Posterior vena cava (tissue), 2 donors: ENCODE results near the gene CD300LF. TPM values are rescaled to one million over a fixed set of nuclear protein-coding genes. Genes with fewer than 3 reads are reported as not detected.

Source experiments
- DNase-seq: peaks from one replicate; pipeline ENCODE4 v3.0.0-alpha.2; 2020; ENCODE audit warnings: low spot score
- intact Hi-C, 2 donors: fragments of 100-400 bp; cut with DNase I; formaldehyde crosslinking; loops; one replicate each; pipeline versions ENCODE4 v1.14.1 to v1.14.2; 2022 to 2023
- microRNA-seq, 2 donors: library from miRNA; unstranded; fragments of <30 nt; microRNA quantifications; one replicate each; pipeline ENCODE4 v1.2.0, GENCODE V29; 2020 to 2021; ENCODE audit warnings: borderline microRNAs expressed in 2 of 2
- total RNA-seq, 2 donors: library from RNA; stranded (reverse); fragmentation: NEBNext Ultra II Directional; extraction: Animal tissue kit (Norgen Biotek cat#: 25700); gene quantifications; one replicate each; pipeline ENCODE4 v1.2.1, GENCODE V29; 2021
- donor health status: DM: yes; HTN: yes; CAD: no.
- donor health status: DM: yes; HTN: yes; CAD: no.

Gene CD300LF
- total RNA-seq, 2 donors from 2014 or later = 0.48 to 3.1 TPM

DNA sequence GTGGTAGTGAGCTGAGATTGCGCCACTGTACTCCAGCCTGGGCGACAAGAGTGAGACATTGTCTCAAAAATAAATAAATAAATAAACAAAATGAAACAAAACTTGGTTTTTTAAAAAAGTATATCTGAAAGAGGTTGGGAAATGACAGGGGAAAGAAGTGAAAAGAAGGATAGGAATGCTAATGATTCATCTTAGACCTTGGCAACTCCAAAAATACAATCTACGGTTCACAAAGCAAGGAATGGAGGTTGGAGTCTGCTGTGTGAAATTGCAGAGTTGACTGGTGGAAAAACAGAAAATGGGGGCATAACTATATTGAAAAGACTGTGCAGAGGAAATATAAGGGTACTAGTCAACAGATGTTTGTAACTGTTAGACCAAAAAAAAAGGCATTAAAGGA is 49.2 kb downstream of the CD300LF start:
- DNase-seq = no peak
- intact Hi-C loops = no loop called here

DNA sequence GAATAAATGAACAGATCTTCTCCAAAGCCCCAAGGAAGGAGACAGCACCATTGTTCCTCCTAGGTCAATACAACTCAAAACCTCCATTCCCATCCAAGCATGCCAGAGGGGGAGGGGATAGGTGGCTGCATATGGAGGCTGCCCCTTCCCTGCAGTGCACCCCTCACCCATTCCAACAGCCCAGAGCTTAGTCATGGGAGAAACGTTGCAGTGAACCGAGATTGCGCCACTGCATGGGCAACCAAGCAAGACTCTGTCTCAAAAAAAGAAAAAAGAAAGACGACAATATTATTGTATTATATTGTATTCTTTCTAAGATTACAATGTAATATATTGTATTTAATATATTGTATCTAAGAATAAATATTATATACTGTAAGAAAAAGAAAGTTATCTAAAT is 52.8 kb downstream of the CD300LF start:
- intact Hi-C loops = loop anchor here in 1 of 2 donors (10.0 kb wide), 1 partner anchor 195 kb away; the partner anchor contains the start of gene GRIN2C
- no peak for DNase-seq

DNA sequence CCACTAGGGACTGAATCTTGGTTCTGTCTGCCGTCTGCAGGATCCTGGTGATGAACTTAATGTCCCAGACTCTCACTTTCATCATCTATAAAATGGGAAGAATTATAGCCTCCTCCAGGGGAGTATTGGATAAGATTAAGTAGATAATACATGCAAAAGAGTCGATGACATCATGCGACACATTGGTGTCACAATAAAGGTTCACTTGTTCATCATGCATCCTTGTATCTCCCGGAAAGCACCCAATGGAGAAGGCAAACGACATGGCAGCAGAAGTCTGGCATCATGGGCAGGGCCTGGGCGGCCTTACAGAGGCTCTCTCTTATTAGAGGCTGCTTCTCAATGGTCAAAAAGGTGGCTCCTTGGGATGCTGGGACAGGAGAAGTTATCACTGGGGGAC is 54.1 kb downstream of the CD300LF start:
- intact Hi-C loops = loop anchor here in 1 of 2 donors (10.0 kb wide), 1 partner anchor 196 kb away; the partner anchor contains the start of gene GRIN2C
- DNase-seq = no peak

DNA sequence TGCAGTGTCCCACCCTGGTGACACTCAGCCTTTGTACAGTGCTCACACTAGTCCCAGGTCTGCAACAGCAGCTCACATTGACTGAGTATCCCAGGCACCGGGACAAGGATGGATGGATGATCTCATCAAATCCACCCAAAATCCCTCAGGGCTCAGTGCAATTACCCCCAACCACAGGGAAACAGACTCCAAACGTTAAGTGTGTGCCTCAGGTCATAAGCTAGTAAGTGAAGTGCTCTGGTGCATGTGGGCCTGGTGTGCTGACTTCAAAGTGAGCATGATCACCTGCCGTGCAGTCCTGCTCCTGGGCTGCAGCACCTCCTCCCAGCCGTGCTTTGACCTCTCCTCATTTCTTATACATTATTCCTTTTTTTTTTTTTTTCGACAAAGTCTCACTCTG is 58.0 kb downstream of the CD300LF start:
- intact Hi-C loops = loop anchor here in 1 of 2 donors (10.0 kb wide), 1 partner anchor 200 kb away; the partner anchor contains the start of gene GRIN2C
- no peak for DNase-seq

DNA sequence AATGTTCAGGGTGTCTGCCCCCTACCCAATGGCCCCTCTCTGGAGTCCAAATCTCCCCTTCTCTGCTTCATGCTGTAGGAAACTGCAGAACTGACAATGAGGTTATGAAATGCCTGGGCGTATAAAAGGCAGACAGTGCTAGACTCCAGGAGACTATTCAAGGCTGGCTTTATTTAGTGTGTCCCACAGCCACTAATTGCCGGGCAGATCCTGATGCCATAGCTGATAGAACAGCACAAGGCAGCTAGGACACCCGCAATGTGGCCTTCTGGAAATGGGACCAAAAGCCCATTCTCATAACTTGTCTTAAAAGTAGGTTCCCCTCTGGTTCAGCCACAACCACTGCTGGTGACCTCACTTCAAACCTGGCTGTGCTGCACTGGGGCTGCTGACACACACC is 60.7 kb downstream of the CD300LF start:
- no peak for DNase-seq
- intact Hi-C loops = loop anchor here in 1 of 2 donors (10.0 kb wide), 1 partner anchor 203 kb away; the partner anchor contains the start of gene GRIN2C

DNA sequence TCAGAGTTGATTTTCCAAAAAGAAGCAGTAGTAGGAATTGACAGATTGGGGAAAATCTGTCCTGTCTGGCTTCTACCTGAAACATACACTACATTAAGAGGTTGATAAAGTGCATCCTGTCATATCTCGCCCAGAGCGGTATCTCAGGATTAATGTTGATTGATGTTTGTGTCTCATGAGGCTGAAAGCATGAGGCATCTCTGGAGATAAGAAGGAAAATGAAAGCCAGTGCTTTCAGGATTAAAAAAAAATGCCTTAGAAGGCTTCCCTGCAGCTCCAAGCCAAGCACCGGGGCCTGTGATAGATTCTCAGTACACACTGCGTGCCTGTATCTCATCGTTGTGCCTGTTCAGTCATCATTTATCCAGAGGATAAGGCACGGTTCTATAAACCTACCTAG is 62.8 kb downstream of the CD300LF start:
- intact Hi-C loops = loop anchor here in 1 of 2 donors (10.0 kb wide), 1 partner anchor 205 kb away; the partner anchor contains the start of gene GRIN2C
- no peak for DNase-seq

DNA sequence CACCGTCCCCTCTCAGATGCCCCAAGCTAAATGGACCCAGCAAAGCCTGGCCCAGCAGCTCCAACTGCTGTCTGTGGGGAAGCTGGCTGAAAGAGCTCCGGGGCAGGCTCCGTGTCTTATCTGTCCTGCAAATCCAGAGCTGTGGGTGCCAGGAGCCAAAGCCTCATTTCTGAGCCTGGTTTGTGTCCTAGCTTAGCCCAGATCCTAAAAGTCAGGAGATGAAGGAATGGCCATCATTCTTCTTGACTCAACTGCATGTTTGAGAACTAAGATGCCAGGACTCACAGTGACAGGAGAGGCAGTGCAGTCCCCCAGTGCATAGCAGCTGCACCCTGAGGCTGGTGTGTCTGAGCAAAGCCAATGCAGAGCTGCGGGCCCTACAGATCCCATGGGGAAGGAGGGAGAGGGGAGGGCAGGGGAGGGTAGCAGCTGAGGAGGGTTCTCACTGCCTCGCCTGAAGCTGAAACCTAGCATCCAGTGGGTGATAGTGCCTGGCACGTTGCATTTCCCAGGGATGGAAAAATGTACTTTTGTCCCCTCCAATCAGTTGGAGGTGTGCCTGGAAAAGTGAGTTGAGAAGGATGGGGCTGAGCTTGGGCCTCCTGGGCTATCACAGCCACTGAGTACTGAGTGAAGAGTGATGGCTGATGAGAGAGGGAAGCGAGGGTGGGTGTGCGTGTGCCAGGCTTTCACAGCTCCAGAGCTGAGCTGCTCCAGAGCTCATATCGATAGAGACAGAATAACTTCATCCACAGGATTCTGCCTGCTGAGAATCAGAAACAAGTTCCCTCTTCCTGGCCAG is 64.7 kb downstream of the CD300LF start:
- DNase-seq = no peak
- intact Hi-C loops = no loop called here

DNA sequence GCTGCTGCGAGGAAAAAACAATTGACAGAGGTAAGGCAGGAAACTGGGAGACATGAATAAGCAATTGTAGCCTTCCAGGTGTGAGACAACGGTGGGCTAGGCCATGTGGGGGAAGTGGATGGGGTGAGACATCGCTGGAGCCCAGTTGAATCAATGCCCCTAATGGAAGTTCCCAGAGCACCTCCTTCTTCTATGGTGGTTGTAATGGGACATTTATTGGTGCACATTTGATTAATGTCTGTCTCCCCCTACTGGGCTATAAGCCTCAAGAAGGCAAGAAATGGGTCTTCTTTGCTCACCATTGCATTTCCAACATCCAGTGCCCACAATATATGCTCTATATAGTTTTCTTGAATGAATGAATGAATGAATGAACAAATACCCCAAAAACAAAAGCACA is 66.5 kb downstream of the CD300LF start:
- intact Hi-C loops = no loop called here
- no peak for DNase-seq

DNA sequence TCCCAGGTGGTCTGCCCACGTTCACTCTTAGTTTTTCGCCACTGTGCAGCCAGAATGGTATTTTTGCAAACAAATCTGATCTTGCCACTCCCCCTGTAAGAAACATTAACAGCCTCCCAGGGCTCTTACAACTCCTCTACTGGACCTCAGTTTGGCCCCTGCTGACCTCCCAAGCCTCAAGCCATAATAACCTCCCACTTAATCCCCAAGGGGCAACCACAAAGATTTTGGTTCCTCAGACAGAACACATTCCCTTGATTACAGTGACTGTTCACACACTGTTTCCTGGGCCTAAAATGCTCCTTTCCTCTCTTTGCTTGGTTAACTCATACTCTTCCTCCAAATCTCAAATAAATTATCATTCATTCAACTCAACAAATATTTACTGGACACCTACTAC is 67.7 kb downstream of the CD300LF start:
- no peak for DNase-seq
- intact Hi-C loops = no loop called here

DNA sequence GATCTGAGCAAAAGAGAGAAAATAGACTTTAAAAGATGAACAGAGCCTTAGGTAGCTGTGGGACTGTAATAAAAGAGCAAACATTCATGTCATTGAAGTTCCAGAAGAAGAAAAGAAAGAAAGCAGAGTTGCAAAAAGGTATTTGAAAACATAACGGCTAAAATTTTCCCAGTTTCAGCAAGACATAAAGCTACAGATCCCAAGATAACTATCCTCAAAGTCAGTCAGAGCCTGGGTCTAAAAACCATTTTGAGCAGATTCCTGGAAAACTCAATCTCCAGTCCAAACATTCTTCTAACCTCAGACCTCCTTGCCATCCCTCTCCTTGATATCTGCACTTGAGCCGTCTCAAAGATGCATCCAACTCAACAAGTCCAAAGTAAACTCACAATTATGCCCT is 68.3 kb downstream of the CD300LF start:
- no peak for DNase-seq
- intact Hi-C loops = no loop called here

Small RNA genes lying within 50 kb of the gene (microRNA-seq; reads per million reads assigned to microRNA genes)
- gene MIR3615 = 7.3 to 8.4 reads per million in 2 donors

Other genes starting within 250 kb of the CD300LF start
- gene CD300A, start 246.3 kb downstream of the CD300LF start, total RNA-seq = 1 to 10 TPM; 5.9 to 8.5 TPM
- under 1 TPM; 0.23 to 0.62 TPM for gene CD300LB, start 181.4 kb downstream of the CD300LF start, total RNA-seq
- 1 to 10 TPM; 2.1 to 4.7 TPM for gene CD300C, start 166.8 kb downstream of the CD300LF start, total RNA-seq
- 1 to 10 TPM in 1 of 2 donors, not detected in 1; 1.2 TPM for gene CD300H, start 145.4 kb downstream of the CD300LF start, total RNA-seq
- gene CD300LD, start 120.6 kb downstream of the CD300LF start, total RNA-seq = not detected
- gene CD300E, start 89.2 kb downstream of the CD300LF start, total RNA-seq = 1 to 10 TPM; 1.4 to 3.3 TPM
- 1 to 10 TPM; 1.1 to 1.6 TPM for gene RAB37, start 24.3 kb upstream of the CD300LF start, total RNA-seq
- 10 to 100 TPM in 1 of 2 donors, 1 to 10 TPM in 1; 7.0 to 11.5 TPM for gene NHERF1, start 35.7 kb upstream of the CD300LF start, total RNA-seq
- 10 to 100 TPM; 26.8 to 31.7 TPM for gene NAT9, start 63.4 kb upstream of the CD300LF start, total RNA-seq
- gene GRIN2C, start 147.0 kb upstream of the CD300LF start, total RNA-seq = under 1 TPM; 0.38 to 0.65 TPM
- 1 to 10 TPM; 3.3 to 6.2 TPM for gene FDXR, start 160.1 kb upstream of the CD300LF start, total RNA-seq
- not detected for gene FADS6, start 180.7 kb upstream of the CD300LF start, total RNA-seq
- gene USH1G, start 210.3 kb upstream of the CD300LF start, total RNA-seq = not detected
- gene OTOP2, start 211.3 kb upstream of the CD300LF start, total RNA-seq = not detected
- gene OTOP3, start 223.0 kb upstream of the CD300LF start, total RNA-seq = not detected